GM18505 (cell line): ENCODE results near the gene ITGA2.

Source experiments
- ATAC-seq: cut with Tn5 transposase; IDR thresholded peaks from one replicate; pipeline ENCODE4 v1.9.1; 2021; ENCODE audit not compliant: unreplicated experiment
- POLR2A ChIP-seq: IDR thresholded peaks from 4 replicates; pipeline ENCODE4 v1.6.1; 2011; ENCODE audit warnings: borderline replicate concordance; ENCODE audit not compliant: insufficient read depth, insufficient read length; ENCODE audit errors: extremely low read depth

Gene ITGA2

DNA sequence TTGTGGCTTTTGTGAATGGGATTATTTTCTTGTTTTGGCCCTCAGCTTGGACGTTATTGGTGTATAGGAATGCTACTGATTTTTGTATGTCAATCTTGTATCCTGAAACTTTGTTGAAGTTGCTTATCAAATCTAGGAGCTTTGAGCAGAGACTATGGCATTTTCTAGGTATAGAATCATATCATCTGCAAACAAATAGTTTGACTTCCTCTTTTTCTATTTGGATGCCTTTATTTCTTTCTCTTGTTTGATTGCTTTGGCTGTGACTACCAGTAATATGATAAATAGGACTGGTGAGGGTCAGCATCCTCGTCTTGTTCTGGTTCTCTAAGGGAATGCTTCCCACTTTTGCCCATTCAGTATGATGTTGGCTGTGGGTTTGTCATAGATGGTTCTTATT is 24.7 kb downstream of the ITGA2 start:
- no peak for TF ChIP-seq POLR2A
- ATAC-seq = no peak

DNA sequence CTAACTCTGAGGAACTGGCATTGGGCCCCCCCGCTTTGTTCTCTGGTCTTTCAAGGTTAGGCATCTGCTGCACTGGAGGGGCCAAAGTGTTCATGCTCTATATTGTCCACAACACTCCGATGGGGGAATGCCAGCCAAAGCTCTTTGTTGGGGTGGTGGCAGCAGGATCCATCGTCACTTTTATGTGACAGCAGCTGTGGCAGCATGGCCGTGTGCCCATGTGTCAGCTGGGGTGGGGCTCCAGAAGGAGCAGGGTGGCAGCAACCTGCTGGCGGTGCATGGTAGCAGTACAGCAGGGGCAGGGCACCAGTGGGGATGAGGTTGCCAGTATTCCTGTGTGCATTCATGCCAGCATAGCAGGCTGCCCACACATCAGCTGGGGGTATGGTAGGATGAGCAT is 28.2 kb downstream of the ITGA2 start:
- ATAC-seq = no peak
- no peak for TF ChIP-seq POLR2A

DNA sequence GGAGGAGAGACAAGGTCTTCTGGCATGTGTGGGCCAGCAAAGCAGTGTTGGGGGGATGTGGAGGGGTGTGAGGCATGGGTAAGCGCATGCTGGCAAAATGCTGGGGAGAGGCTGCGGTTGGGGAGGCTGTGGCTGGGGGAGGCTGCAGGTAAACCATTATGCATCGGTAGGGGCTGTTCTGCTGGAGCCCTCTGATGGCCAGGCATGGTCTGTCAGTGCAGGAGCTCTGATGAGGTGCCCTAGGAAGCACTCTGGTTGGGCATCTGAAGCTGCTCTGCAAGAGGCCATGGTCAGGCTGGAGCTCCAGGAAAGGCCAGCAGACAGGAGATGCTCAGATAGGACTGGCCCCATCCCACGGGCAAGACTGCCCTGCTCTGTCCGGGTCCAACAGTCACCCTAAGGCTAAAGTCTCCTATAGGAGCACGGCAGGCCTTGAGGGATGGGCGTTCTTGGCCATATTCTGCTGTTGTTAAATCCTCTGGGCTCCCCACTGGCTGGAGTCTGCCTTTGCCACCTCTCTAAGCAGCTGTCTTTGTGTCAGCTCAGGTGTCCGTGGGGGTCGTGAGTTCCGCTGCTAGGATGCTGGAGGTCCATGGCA is 28.7 kb downstream of the ITGA2 start:
- TF ChIP-seq POLR2A = no peak
- no peak for ATAC-seq

GRCh38 chr5:53019320-53019719 is 30.2 kb downstream of the ITGA2 start:
- no peak for TF ChIP-seq POLR2A
- no peak for ATAC-seq

- ATAC-seq = no peak
- TF ChIP-seq POLR2A = no peak
Observed at GRCh38 chr5:53022930-53023511, 33.9 kb downstream of the ITGA2 start.

- peak; percentile 90 for ATAC-seq
- TF ChIP-seq POLR2A = no peak
Observed at GRCh38 chr5:53023969-53024368, 34.8 kb downstream of the ITGA2 start.

- no peak for TF ChIP-seq POLR2A
- ATAC-seq = no peak
Observed at GRCh38 chr5:53024535-53024934, 35.4 kb downstream of the ITGA2 start.

DNA sequence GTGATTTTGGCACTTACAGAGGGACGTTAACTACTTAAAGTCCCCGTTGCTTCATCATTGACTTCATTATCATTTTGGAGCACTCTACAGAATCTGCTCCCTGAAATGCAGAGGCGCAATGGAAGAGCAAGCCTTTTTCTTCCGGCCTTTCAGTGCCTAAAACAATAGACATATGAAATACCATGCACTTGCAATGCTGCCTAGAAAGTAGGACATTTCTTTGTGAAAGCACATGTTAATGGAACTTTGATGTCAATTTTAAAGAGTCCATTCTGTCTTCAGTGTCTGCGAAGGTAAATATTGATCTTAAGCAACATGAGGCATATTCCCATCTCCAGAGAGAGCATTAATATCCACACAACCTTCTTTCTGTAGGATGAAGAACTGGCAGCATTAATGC is 36.3 kb downstream of the ITGA2 start:
- no peak for ATAC-seq
- no peak for TF ChIP-seq POLR2A

GRCh38 chr5:53027913-53028312 is 38.8 kb downstream of the ITGA2 start:
- no peak for ATAC-seq
- TF ChIP-seq POLR2A = no peak

DNA sequence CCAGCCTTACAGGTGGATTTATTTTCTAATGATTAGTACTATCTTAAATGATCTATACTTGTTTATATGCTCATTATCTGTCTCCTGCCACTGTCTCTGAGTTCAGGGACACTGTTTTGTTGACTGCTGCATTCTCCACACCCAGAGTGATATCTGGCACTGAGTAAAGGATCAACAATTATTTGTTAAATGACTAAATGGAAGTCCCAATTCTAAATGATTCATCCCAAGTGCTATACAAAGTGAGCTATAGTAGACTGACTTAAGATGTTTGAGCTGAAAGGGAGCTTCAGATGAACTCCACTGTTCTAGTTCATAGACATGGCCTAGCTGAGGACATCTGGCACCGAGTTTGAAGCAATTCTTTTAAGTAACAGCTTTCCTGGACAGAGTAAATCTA is 40.5 kb downstream of the ITGA2 start:
- no peak for TF ChIP-seq POLR2A
- ATAC-seq = no peak

DNA sequence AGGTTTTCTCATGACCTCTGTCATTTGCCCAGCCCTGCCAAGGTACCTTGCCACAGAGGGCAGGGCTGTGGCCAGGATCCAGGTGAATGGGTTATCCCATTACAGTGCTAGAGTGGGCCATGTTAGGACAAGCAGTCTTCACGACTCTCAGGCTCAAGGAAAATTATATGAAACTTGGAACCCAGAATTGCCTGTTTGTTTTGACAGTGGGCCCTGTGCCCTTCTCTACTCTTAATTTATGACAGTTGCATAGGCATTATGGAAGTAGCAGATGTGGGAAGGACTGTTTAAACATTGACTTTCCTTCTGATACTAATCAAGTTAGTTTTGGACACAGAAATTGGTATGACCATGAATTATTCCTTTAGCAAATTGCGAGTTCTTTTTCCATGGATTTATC is 41.7 kb downstream of the ITGA2 start:
- TF ChIP-seq POLR2A = no peak
- no peak for ATAC-seq

GRCh38 chr5:53031695-53032096 is 42.5 kb downstream of the ITGA2 start:
- no peak for TF ChIP-seq POLR2A
- no peak for ATAC-seq

DNA sequence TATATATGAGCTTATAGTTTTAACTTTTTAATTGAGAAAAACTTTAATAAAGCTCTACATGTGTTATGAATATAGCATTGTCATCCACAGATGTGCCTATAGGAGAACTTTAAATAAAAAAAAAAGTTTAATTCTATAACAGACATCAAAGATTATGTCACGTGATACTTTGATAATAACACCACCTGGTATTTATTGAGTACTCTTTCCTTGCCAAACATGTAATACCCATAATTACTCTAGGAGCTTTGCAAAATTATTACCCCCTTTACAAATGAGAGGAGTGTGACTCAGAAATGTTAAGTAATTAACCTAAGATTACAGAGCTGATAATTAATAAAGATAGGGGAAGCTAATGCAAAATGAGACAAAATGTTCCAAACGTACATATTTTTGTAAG is 43.0 kb downstream of the ITGA2 start:
- no peak for ATAC-seq
- no peak for TF ChIP-seq POLR2A

DNA sequence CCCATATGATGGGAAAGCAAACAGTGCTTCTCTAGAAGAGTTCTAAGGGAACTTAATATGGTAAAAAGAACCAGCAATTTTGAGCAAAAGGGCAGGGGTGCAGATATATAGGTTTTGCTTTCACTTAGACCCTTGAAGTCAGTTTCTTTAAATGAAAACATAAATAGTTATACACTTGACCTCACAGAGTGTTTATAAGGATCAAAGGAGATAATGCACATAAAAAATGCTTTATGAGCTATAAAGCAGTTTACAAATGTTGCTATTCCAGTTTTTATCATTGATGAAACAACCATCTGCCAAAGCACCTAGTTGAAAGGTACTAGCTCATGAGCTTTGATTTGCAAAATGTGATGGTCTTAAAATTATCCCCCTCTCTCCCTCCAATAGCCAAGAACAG is 45.7 kb downstream of the ITGA2 start:
- no peak for ATAC-seq
- no peak for TF ChIP-seq POLR2A

- ATAC-seq = no peak
- TF ChIP-seq POLR2A = no peak
Observed at GRCh38 chr5:53035868-53036381, 46.8 kb downstream of the ITGA2 start.

DNA sequence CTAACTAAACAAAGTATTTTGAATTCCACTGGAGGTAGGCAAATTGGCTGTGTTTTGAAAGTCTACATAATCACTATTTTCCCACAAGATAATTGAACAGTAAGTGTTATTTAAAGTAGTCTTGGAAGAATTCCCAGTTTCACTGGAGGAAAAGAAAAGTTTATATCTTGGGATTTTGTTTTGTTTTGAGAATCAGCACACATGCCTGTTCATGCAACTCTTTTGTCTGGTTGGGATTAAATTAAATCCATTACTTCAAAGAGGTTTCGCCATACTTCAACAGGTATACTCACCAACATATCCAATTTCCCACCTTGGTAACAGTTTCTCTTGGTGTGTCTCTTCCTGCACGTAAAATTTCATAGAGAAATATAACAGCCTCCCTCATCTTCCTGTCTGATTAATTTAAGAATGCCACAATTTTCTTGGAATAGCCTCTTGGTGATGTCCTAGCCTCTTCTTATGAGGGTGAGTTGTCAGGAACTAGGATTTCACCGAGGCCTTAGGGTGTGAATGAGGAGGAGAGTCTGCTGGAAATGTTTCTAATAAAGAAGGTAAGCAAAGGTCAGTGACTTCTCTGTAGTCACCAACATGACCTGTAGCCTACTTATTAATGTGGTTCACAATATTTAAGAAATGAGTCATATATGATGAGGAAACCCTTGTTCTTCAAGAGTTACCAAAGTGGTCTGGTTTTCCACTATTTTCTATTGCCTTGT is 48.1 kb downstream of the ITGA2 start:
- ATAC-seq = no peak
- no peak for TF ChIP-seq POLR2A
